NCI-H510A treated with DMSO at 0.1 percent for 48 hours (cell line): Measurements from ENCODE around the gene THSD4.

ENCODE experiments used
- DNase-seq: peaks from one replicate; lab custom pipeline; 2025; lab: John Stamatoyannopoulos, UW

Gene THSD4

GRCh38 chr15:71329497-71330260, 214.4 kb downstream of the THSD4 start:
- no peak for DNase-seq

- no peak for DNase-seq
Measured at GRCh38 chr15:71330638-71331162, 215.4 kb downstream of the THSD4 start.

- no peak for DNase-seq
Measured at GRCh38 chr15:71331173-71331572, 215.9 kb downstream of the THSD4 start.

GRCh38 chr15:71332431-71333004, 217.2 kb downstream of the THSD4 start:
- DNase-seq, result no peak

- DNase-seq, result no peak
Measured at GRCh38 chr15:71333136-71333700, 217.9 kb downstream of the THSD4 start.

- no peak for DNase-seq
Measured at GRCh38 chr15:71333839-71334238, 218.6 kb downstream of the THSD4 start.

GRCh38 chr15:71334434-71334833, 219.2 kb downstream of the THSD4 start:
- DNase-seq, result no peak

GRCh38 chr15:71334873-71335272, 219.6 kb downstream of the THSD4 start:
- no peak for DNase-seq

GRCh38 chr15:71335591-71335990, 220.3 kb downstream of the THSD4 start:
- DNase-seq, result no peak

GRCh38 chr15:71336671-71337070, 221.4 kb downstream of the THSD4 start:
- DNase-seq, result no peak

GRCh38 chr15:71337197-71337845, 222.1 kb downstream of the THSD4 start:
- no peak for DNase-seq

GRCh38 chr15:71338265-71338664, 223.0 kb downstream of the THSD4 start:
- DNase-seq, result no peak

GRCh38 chr15:71338827-71339542, 223.7 kb downstream of the THSD4 start:
- no peak for DNase-seq

GRCh38 chr15:71341811-71342550, 226.7 kb downstream of the THSD4 start:
- no peak for DNase-seq

- no peak for DNase-seq
Measured at GRCh38 chr15:71342658-71343057, 227.4 kb downstream of the THSD4 start.

- no peak for DNase-seq
Measured at GRCh38 chr15:71344316-71344715, 229.0 kb downstream of the THSD4 start.

GRCh38 chr15:71345186-71345585, 229.9 kb downstream of the THSD4 start:
- no peak for DNase-seq

- DNase-seq, result no peak
Measured at GRCh38 chr15:71346464-71346863, 231.2 kb downstream of the THSD4 start.

- no peak for DNase-seq
Measured at GRCh38 chr15:71348597-71348996, 233.3 kb downstream of the THSD4 start.

- no peak for DNase-seq
Measured at GRCh38 chr15:71349336-71349735, 234.1 kb downstream of the THSD4 start.
